ENCODE measurements around the gene OXSR1.
"Not testable (repeated sequence)": the region's sequence is repeated elsewhere in the genome, so short reads cannot be mapped to it uniquely, and the experiment has no call there.

OXSR1 gene

GRCh38 chr3:38163117-38163840, 2.1 kb upstream of the OXSR1 start:
- intact Hi-C loops (cut with DNase I), result loop anchor here (10.0 kb wide), 2 partner anchors 158 to 292 kb away; partner anchors contain the start of gene ACVR2B
- DNase-seq, result no peak

DNA sequence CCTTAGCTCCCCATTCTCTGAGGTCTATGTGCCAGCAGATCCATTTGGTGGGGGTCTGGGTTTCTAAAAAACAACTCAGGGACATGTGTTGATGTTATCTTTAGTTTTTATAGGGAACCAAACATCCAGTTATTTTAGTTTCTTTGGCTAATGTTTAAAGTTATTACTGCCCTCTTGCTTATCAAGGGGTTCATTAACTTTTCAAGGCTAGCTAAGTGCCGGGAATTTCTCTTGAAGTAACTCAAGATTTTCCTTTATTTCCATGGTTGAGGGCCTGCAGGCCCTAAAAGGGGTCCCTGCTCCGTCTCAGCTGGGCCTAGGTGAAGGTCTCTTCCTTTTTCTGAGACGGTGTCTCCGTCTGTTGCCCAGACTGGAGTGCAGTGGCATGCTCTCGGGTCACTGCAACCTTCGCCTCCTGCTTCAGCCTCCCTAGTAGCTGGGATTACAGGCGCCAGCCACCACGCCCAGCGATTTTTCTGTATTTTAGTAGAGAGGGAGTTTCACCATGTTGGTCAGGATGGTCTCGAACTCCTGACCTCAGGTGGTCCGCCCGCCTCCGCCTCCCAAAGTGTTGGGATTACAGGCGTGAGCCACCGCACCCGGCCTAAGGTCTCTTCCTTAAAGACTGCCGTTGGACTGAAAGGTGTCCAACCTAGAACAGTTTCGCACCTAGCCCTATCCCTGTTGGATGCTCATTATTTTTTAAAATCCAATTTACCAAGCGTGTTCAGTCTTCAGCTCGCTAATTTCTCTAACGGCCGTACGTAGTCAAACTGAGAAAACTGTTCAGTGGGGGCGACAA, 1.3 kb upstream of the OXSR1 start:
- DNase-seq, result peak in 1 of 10 donors; percentile 24
- intact Hi-C loops (cut with DNase I), result loop anchor here (2.0 to 10.0 kb wide), 3 partner anchors 27 to 291 kb away; partner anchors contain the start of genes ACAA1 and ACVR2B

- intact Hi-C loops (cut with DNase I), result loop anchor here (2.0 to 10.0 kb wide), 3 partner anchors 28 to 290 kb away; partner anchors contain the start of genes ACAA1 and ACVR2B
- DNase-seq, result no peak
Measured at GRCh38 chr3:38164643-38164951, 740 bp upstream of the OXSR1 start.

DNA sequence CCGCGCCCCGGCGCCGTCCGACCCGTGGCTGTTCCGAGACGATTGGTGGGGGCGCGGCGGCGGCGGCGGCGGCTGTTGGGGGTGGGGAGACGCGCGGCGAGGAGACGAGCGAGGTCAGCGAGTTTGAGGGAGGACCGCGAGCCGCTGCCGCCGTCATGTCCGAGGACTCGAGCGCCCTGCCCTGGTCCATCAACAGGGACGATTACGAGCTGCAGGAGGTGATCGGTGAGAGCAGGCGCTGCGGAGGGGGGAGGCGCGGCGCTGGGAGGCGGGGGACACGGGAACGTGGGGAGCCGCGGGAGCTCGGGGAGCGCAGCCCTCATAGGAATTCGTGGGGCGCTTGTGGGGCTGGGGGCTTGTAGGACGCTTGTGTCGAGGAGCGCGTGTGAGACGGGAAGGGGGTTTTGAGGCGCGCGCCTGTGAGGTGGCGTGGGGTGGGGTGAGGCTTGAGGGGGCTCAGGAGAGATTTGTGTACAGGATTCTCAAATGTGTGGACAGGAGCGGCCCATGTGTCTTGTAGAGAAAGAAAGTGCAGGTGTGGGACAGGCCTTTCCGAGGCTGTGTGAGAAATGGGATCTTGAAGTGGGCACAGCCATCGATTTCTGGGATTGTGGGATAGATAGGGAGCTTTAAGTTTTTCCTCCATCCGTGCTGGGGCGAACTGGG, 518 bp downstream of the OXSR1 start:
- intact Hi-C loops (cut with DNase I), result loop anchor here (2.0 to 10.0 kb wide), 3 partner anchors 29 to 289 kb away; partner anchors contain the start of genes ACAA1 and ACVR2B
- DNase-seq, result peak in 7 of 10 donors; percentile 28 to 90 (median 54)

GRCh38 chr3:38167591-38167990, 2.3 kb downstream of the OXSR1 start:
- intact Hi-C loops (cut with DNase I), result loop anchor here (10.0 kb wide), 2 partner anchors 163 to 287 kb away; partner anchors contain the start of gene ACVR2B
- no peak for DNase-seq

GRCh38 chr3:38168151-38169026, 3.1 kb downstream of the OXSR1 start:
- DNase-seq, result no peak
- intact Hi-C loops (cut with DNase I), result loop anchor here (10.0 kb wide), 2 partner anchors 164 to 286 kb away; partner anchors contain the start of gene ACVR2B

DNA sequence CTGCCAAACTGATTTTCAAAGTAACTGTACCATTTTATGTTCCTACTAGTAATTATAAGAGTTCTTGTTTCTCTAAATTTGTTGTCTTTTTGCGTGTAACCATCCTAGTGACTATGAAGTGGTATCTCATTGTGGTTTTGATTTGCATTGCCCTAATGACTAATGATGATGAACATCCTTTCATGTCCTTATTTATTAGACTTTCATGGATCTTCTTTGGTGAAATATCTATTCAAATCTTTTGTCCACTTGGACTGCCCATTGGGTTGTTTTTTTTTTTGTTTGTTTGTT, 3.6 kb downstream of the OXSR1 start:
- no peak for DNase-seq
- intact Hi-C loops (cut with DNase I), result loop anchor here (10.0 kb wide), 2 partner anchors 164 to 286 kb away; partner anchors contain the start of gene ACVR2B

GRCh38 chr3:38170722-38171121, 5.4 kb downstream of the OXSR1 start:
- no peak for DNase-seq
- intact Hi-C loops (cut with DNase I), result no loop called here

DNA sequence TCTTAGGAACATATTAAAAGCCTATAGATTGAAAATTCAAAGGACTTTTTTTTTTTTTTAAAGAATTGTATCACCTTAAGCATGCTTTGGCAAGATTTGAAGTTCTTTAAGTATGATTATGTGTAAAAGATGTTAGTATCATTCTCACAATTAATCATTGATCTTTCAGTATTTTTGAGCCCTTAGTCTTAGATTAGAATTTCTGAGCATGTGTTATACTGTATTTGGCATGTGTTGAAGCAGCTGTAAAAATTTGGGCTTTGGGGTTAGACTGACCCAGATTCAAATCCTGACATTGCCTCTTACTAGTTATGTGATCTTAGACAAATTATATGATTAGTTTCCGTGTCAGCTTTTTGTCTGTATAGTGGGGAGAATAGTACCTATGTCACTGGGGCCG, 6.3 kb downstream of the OXSR1 start:
- no peak for DNase-seq
- intact Hi-C loops (cut with DNase I), result no loop called here

DNA sequence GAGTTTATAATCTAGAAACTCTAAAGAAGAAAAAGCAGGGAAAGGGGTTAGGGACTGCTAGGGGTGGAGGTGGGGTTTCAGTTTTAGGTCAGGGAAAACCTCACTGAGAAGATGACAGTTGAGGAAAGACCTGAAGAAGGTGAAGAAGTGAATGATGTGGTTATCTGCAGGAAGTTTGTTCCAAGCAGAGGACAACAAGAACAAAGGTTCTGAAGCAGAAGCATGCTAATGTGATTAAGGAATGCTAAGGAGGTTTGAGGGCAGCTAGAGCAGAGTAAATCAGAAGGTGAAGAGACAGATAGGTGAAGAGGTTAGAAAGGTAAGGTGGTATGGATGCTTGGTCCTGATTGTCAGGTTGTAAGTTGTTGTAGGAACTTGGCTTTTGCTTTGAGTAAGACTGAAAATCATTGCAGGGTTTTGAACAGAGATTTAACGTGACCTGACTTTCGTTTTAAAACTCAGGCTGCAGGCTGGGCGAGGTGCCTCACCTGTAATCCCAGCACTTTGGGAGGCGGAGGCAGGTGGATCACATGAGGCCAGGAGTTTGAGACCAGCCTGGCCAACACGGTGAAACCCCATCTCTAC, 8.6 kb downstream of the OXSR1 start:
- intact Hi-C loops (cut with DNase I), result no loop called here
- no peak for DNase-seq

DNA sequence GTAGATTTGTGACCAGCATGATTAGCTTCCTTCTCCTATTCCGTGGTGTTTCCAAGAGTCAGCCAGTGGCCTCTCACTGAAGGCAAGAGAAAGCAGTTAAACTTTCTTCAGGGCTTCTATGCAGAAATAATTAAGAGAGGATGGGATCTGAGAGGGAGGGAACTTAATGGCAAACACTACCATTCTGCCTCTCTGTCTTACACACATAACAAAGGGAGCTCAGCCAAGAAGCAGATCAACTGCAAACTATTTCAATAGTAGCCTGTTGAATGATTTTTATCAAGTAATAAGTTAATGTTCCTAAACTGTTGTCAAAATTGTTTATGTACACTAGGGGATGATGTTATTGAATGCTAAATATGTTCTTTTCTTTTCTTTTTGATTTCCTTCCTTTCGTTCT, 11.8 kb downstream of the OXSR1 start:
- no peak for DNase-seq
- intact Hi-C loops (cut with DNase I), result no loop called here

DNA sequence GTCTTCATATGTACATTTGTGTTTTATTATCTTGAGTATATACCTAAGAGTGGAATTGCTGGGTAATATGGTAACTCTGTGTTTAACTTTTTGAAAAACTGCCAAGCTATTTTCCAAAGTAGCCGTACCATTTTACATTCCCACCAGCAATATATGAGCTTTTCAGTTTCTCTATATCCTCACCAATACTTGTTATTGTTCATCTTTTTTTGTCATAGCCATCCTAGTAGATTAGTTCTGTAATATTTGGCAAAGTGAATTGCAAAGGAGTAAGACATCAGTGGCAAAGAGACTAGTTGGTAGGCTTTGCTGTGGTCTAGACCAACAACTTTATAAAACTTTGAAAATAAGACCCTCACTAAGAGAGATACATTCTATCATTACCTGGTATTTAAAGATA, 21.4 kb downstream of the OXSR1 start:
- DNase-seq, result no peak
- intact Hi-C loops (cut with DNase I), result no loop called here

DNA sequence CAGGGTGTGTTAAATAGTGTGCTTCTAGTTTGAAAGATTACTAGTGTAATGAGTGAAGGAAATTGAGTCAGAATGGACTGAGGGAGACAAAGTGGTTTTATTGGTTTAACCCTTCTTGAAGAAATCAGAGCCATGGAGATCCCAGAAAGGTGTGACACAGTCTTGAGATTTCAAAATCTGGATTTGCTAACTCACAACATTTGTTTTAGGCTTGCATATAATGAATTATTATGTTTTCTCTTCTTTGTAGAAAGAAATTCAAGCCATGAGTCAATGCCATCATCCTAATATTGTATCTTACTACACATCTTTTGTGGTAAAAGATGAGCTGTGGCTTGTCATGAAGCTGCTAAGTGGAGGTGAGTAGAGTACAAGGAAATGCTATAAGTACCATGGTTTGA, 25.1 kb downstream of the OXSR1 start:
- DNase-seq, result no peak
- intact Hi-C loops (cut with DNase I), result no loop called here

GRCh38 chr3:38202931-38203330, 37.6 kb downstream of the OXSR1 start:
- DNase-seq; intact Hi-C loops (cut with DNase I): not testable (repeated sequence)

DNA sequence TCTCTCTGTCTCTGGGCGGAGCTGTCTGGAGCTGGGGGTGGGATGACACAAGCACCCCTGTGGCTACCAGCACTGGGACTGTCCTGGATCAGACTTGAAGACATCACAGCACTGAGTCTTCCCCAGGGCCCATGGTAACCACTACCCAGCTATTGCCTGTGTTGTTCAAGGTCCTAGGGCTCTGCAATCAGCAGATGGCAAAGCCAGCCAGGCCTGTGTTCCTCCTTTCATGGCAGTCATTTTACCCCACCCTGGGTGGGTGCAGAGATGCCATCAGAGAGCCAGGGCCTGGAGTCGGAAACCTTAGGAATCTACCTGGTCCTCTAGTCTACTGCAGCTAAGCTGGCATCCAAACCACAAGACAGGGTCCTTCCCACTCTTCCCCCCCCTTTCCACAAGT, 38.4 kb downstream of the OXSR1 start:
- intact Hi-C loops (cut with DNase I), result no loop called here
- peak in 1 of 10 donors; percentile 57 for DNase-seq

DNA sequence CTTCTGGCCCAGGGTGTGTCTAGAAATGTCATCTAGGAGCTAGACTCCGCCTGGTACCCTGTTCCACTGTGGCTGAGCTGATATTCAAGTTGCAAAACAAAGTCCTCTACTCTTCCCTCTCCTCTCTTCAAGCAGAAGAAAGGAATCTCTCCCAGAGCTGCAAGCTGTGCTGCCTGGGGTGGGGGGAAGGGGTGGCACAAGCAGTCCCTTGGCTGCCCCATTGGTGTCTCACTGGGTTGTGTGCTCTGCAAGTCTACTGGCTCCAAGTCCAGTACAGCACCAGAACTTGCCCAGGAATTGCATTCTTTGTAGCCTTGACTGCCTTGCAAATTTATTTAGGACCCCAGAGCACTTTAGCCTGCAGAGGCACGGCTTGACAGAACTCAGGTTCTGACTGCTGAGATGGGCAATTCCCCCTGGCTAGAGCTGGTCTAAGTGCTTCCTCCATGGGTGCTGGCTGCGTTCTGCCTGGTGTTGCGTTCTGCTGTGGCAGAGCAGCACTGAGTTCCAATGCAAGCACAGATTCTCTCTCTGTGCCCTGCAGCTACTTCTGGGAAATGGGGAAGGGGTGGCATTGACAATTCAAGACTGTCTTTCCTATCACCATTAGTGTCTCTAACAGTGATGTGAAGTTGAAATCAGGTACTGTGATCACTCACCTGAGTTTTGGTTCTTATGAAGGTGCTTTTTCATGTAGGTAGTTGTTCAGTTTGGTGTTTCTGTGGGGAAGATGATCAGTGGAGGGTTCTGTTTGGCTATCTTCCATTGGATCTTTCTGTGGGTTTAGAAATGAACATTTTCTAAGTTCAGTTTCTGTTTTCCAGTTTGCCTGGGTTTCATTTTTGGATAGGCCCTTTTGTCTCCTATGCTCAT, 39.5 kb downstream of the OXSR1 start:
- intact Hi-C loops (cut with DNase I), result no loop called here
- no peak for DNase-seq

- no peak for DNase-seq
- intact Hi-C loops (cut with DNase I), result no loop called here
Measured at GRCh38 chr3:38205472-38205805, 40.1 kb downstream of the OXSR1 start.

DNA sequence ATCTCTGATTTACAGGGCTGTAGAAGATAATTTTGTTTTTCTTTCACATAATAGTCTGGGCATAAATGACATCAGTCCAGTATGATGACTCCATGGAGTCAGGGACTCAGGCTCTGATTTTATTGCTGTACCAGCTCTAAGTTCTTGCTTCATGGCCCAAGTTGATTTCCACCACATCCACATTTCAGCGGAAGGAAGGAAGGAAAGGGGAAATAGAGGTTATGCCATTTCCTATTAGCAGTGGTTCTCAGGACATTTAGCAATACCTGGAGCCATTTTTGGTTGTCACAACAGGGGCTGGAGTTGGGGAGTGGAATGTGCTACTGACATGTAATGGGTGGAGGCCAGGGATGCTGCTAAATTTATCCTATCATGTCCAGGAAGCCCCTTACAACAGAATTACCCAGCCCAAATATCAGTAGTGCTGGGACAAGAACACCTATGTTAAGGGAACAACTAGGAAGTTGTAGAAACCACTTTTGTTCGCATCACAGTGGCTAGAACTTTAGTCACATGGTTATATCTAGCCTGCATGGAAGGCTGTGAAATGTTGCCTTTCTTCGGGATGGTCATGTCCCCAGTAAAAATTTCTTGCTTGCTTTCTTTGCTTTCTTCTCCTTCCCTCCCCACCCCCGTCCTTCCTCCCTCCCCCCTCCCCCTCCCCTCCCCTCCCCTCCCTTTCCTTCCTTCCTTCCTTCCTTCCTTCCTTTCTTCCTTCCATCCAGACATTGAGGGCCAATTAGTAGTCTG, 42.1 kb downstream of the OXSR1 start:
- intact Hi-C loops (cut with DNase I), result no loop called here

More for the DNA sequence above, 42.1 kb downstream of the OXSR1 start:
- no peak for DNase-seq
